GM12891 (cell line): ENCODE measurements around the gene TRMT1.

Experiments used
- POLR2AphosphoS5 ChIP-seq: IDR thresholded peaks from 2 replicates; pipeline ENCODE4 v1.6.1; 2011; ENCODE audit warnings: low read depth, low read length, control low read depth
- TAF1 ChIP-seq: IDR thresholded peaks from 2 replicates; pipeline ENCODE4 v1.6.1; 2011; ENCODE audit warnings: low read depth, low read length, control low read depth

GRCh38 chr19:13056052-13056660 is 60.4 kb downstream of the TRMT1 start:
- TF ChIP-seq POLR2AphosphoS5 = no peak
- no peak for TF ChIP-seq TAF1
